NCI-H128 (cell line): Measurements from ENCODE around the gene METAP1D.
"Not testable (repeated sequence)": the region's sequence is repeated elsewhere in the genome, so short reads cannot be mapped to it uniquely, and the experiment has no call there.

Experiments
- DNase-seq: peaks from one replicate; lab custom pipeline; 2025; ENCODE audit not compliant: unreplicated experiment; lab: John Stamatoyannopoulos, UW

METAP1D gene

DNA sequence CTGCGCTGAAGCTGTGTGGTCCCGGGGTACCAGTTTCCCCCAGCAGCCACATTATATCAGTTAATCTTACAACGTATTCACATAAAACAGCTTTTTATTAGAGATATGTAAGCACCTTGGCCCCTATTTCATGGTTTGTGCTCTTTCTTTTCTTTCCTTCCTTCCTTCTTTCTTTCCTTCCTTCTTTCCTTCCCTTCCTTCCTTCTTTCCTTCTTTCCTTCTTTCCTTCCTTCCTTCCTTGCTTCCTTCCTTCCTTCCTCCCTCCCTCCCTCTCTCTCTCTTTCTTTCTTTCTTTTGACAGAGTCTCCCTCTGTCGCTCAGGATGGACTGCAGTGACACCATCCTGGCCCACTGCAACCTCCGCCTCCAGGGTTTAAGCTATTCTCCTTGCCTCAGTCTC, 3.7 kb upstream of the METAP1D start:
- no peak for DNase-seq

DNA sequence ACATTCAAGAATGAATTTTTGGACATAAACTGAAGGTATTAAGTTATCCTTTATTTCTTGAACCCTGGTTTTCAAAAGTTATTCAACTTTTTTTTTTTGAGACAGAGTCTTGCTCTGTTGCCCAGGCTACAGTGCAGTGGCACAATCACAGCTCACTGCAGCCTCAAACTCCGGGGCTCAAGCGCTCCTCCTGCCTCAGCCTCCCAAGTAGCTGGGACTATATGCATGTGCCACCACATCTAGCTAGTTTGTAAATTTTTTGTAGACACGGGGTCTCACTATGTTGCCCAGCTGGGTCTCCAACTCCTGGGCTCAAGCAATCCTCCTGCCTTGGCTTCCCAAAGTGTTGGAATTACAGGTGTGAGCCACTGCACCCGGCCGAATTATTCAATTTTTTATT, 2.7 kb upstream of the METAP1D start:
- not testable (repeated sequence) for DNase-seq

DNA sequence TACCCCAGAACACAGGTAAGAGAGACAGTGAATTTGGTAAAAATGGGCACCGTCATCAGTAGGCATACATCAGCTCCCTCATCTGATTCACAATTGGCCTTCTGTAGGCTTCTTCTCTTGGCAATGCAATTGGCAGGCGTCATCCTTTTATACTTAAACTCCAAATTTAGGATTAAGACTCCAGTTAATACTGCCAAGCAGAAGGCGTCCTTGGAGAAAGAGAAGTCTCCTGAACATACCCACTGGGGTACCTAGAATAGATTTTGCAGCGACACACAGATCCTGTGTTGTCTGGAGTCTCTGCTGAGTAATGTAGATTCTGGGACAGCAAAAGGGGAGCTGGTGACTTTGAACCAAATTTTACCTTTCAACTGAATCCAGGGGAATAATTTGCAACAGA, 592 bp upstream of the METAP1D start:
- DNase-seq, result no peak

DNA sequence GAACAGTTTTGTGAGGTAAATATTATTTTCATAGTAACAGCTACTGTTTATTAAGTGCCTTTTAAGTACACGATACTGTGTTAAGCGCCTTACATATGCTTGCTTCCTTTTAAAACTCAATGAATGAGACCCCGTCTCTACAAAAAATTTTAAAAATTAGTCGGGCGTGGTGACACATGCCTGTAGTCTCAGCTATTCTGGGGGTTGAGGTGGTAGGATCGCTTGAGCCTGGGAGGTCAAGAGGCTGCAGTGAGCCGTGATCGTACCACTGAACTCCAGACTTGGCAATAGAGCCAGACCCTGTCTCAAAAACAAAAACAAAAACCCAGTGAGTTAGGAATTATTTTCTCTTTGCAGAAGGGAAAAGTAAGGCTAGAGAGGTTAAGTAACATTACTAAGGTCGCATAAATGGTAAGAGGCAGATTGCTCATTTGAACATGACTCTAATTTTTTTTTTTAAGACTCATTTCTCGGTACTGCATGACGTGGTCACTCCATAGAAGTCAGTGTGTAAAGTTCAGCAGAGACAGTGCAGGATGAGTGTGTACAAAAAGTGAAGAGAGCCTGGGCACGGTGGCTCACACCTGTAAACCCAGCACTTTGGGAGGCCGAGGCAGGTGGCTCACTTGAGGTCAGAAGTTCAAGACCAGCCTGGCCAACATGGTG, 1.1 kb downstream of the METAP1D start:
- DNase-seq, result no peak

DNA sequence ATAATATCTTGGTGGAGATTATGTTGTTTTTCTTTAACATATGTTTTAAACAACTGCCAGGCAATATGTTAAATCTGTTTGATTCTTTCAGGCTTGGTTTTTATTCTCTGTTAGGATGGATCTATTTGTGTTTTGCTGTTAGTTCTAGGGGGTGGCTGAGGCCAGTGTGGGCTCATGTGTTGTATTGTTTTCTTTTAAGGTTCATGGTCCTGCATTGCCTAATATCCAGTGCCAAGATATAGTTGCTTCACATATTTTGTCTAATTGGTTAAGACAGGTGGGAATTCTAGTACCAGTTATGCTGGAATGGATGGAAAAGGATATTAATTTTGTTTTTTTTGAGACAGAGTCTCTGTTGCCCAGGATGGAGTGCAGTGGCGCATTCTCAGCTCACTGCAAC, 7.6 kb downstream of the METAP1D start:
- DNase-seq, result no peak

DNA sequence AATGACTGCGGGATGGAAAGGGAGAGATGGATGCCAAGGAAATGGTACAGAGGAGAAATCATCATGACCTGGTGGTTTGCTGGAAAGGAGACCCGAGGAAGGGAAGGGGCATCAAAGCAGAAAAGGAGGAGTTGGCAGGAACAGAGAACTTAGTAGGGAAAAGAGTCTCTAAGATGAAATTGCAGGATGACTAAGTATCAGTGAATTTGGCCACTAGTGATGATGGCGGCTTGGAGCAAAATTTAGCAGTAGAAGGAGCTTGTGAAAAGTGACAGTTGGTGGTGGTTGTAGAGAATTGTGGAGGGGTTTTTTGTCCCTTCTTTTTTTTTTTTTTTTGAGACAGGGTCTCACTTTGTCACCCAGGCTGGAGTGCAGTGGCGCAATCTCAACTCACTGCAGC, 10.1 kb downstream of the METAP1D start:
- DNase-seq, result no peak

DNA sequence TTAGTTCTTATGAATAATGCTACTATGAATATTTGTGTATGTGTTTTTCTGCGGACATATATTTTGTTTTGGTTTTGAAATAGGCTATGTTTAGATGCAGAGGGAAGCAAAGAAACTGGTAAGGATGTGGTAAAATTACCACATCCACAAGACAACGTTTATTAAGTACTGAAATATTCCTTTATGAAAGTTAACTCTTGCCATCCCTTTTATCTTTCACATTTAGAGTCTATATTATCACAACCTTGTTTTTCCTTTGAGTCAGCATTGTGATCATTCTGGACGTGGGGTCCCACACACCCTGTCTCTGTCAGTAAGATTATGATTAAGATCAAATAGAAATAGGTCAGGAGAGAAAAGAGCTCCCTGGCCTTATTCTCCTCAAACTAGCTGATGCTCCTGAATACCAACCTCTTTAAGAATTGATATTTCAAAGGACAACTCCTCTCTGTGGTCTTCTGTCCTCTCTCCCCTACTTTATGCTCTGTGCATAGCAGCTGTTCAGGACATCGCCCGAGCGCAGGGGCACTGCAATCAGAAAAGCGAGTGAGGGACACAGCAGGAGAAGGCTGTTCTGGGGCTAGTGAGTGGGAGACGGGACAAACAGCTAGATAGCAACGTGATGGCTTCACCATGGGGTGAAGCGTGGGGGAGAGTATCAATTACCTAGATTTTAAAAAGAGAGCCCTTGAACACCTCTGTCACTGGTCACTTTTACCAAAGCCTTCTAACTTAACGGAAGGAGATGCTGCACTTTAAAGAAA, 12.2 kb downstream of the METAP1D start:
- DNase-seq, result no peak

DNA sequence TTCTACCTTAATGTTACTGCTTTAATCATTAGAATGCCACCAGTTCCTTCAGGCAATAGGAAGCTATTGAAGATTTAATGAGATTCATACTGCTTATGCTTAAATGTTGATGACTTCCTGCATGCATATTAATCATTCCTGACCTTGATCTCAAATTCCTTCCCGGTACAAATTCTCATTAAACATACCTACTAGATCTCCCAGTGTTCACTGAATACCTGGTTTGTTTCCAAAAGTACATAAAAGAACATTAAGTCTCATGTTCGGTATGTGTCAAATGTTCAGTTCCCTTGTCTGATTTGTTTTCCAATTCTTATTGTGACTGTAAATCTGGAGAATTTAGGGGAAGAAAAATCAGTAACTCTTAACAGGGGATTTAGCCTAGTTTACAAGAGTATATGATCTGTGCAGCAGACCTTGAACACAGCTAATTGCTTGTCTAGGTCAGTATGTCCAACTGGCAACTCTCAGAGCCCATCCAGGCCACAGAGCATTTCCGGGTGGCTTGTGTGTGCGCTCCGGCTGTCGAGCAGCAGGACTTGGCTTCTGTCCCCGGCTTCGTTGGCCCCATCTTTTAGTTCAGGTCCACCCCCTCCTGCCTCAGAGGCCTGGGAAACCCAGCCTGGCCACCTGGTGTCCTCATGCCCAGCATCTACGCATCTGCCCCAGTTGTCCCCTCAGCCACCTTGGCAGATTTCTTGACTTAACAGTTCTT, 13.1 kb downstream of the METAP1D start:
- DNase-seq, result no peak

DNA sequence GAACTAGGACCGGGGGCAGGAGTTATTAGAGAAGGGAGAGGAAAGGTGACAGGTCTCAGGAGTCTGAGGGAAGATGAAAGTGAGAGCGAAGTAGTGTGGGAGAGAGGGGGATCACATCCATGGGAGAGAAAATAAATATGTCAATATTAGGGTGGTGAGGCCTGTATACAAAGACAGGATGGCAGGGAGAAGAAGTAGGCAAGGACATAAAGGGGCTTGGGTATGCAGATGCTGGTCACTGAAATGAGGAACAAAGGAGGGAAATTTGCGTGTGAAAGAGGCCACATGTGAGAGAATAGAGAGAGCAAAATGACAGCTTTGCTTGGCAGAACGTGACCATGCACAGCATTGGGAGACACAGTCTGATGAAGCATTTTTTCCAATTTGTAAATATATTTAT, 13.6 kb downstream of the METAP1D start:
- no peak for DNase-seq

DNA sequence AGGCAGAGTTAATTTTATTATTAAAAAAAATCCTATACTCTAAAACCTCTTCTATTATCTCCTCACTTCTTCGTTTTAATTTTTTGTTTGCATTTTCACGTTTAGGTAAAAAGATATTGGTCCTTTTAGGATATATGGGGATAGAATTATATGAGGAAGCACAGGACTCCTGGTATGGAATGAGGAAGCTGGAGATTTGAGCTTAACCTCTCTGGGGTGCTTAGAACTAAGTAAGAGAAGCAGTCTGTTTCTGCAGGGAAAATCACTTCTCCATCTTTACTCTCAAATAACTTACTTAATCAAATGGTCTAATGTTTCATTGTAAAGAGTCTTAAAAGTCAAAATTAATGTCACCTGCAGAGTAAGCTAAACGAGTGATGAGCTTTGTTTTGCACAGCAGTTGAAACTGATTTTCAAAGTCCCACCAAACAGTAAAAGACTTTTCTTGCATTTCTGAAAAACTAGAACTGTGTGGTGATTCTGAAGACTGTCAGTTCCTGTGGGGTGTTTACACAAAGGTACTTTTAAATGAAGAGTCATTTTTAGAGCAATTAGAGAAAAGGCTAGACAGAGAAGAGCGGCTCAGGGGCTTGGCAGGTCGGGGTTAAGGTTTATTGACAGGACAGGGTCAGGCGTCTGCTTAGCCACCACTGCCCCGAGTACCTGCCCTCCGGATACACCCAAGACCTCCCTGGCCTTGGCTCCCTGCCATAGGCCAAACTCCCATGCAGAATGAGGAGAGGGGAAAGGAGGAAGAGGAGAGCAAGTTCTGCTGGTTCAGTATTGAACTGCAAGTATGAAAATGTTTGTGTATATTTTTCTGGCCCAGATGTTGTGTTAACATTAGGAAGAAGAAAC, 21.6 kb downstream of the METAP1D start:
- DNase-seq, result no peak

DNA sequence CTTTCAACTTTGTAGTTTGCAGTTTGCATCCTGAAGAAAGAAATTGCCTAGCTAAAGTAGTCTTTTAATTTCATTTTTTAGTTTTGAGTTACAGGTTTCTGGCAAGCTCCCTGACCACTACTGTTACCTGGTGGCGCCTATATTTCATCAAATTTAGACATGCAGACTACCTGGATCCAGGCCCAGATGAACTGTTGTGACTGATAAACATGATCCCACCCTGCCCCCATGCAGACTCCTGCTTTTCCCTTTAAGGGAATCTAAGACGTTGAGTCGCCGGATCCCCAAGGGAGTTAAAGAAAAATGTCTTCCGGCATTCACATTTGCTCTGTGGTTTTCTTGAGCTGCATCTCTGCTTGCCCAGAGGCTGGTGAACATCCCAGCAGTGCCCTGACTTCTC, 22.2 kb downstream of the METAP1D start:
- DNase-seq, result no peak

DNA sequence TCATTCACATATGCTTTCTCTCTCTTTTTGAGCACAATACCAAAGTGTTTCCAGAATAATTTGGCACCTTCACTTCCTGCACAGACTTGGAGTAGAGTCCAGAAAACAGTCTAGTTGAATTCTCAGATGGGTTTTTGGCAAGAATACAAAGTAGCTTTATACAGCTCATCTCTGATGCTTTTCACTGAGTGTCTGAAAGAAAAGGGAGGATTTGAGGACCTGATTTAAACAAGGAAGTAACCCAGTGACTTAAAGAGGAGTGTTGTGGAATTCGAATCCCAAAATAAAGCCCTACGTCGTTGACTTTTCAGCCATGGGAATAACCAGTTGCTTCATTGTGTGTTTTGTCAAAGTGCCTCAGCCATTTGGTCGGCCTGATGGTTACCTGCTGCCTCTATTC, 31.8 kb downstream of the METAP1D start:
- DNase-seq, result no peak

DNA sequence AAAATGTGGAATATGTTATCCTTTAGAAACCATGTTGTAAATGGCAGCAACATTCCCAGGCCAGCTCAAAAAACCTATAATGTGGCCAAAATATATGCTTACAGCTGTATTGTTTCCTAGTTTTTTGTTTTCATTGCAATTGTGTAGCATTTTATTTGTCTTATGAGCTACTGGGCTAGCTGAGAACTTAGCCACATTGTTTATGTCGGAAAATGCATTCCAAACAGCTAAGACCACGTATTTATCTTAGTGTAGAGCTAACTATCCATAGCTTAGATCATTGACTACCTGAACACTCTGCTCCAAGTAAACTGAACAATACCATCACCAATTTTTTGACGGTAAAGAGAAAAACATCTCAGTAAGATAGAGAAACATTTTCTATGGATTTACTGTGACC, 38.4 kb downstream of the METAP1D start:
- DNase-seq, result no peak

DNA sequence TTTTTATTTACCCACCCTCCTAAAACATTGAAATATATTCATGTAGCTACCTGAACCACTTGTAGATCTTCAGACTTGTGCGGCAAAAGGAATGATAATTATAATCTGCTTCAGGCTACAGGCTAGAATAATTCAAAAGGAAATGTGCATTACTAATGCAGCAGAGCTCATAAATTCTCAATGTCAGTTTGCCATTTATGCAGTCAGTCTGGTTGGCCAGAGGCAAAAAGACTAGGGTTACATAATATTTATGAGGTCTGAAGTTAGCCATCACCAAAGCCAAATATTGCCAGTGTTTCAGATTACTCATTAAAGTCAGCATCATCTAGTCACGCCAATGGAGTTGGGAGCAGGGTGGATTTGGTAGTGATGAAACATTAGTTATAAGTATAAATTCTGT, 38.9 kb downstream of the METAP1D start:
- DNase-seq, result no peak

DNA sequence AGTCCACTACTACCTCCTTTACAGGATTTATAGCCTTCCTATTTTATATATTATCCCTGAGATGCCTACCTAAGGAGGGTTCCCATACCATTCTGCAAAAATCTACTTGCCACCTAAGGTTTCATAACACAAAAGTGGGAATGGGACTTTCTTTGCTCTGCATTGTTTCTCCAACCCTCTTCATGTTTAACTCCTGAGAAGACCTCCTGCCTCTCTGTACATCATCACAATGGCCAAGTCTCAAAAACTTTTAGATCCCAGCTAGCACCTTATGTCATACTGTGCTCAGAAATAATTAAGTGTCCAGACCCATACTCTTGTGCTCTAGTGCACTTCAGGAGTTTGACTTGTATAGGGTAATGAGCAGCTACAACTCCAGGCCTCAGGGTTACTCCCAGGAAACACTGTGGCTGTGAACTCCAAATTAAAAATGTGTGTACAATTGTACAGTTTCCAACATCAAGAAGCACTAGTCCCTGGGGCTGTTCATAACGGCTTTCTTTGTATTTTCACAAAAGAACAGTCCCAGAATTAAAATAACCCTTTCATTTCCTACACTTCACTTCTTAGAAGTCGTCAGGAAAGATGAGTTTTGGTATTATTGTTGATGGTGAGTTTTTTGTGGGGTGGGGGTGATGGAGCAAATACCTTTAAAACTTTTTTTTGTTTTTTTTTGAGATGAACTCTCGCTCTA, 39.4 kb downstream of the METAP1D start:
- DNase-seq, result no peak

DNA sequence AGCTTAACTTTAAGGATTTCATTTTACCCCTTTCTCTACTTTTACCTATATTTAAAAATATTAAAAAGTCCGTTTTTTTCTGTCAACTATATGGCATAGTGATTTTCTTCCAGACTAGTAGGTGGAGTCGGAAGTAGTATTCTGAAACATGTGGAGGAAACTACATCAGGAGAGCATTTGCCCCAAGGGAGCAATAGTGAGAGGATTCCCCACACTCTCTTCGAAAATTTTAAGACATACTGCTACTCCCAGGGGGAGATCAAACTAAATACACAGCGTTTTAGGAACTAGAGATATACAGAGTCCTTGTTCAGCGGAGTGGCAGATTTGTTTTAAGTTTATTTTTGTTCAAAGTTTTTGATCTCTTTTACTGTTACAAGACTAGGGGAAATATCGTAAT, 40.6 kb downstream of the METAP1D start:
- DNase-seq, result no peak

DNA sequence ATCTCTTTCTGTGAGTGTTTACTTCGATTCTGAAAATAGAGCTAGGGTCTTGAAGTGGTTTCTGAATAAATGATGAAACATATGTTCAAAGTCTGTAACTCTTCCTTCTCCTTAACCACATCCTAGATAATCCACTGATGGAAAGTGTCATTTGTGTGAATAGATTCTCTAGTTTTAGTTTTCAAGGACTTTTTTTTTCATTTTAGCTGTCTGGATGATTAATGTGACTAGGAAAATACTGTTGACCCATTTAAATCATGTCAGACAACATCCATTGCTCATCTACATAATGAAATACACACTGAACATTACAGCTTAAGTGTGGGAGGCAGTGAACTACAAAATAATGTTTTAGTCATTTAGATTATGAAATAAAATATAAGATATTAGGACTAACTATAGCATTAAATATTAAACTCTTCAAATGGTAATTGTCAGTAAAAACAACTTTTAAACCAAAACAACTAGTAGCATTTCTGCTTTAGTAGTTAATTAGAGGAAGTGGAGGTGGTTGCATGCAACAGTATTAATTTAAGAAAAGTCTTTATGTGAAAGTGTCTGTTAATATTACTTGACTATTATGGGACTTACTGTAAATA, 46.4 kb downstream of the METAP1D start:
- no peak for DNase-seq

DNA sequence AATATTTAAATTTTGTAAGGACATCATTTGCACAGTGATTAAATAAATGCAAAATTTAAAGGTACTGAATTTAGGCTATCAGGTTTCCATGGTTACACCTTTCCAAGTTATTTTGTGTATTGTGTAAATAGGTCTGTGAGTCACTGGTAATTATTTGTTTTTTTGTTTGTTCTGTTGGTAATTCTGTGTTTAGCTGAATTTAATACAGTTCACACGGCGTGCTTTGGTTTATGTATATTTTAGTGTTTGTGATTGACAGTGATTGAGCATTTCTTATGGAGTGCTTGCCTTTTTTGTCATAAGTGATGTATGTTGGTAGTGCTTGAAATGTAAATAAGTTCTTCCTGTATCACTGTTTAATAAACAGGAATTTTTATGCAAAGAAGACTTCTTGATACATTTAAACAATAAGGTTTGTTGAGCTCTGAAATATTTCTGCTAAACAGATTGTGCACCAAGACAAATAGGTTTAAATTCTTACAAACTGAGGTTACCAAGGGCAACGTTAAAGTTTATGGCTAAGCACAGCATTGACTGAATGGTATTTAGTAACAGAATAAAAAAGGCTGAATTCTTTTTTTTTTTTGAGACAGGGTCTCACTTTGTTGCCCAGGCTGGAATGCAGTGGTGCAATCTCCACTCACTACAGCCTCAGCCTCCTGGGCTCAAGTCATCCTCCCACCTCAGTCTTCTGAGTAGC, 47.3 kb downstream of the METAP1D start:
- no peak for DNase-seq

DNA sequence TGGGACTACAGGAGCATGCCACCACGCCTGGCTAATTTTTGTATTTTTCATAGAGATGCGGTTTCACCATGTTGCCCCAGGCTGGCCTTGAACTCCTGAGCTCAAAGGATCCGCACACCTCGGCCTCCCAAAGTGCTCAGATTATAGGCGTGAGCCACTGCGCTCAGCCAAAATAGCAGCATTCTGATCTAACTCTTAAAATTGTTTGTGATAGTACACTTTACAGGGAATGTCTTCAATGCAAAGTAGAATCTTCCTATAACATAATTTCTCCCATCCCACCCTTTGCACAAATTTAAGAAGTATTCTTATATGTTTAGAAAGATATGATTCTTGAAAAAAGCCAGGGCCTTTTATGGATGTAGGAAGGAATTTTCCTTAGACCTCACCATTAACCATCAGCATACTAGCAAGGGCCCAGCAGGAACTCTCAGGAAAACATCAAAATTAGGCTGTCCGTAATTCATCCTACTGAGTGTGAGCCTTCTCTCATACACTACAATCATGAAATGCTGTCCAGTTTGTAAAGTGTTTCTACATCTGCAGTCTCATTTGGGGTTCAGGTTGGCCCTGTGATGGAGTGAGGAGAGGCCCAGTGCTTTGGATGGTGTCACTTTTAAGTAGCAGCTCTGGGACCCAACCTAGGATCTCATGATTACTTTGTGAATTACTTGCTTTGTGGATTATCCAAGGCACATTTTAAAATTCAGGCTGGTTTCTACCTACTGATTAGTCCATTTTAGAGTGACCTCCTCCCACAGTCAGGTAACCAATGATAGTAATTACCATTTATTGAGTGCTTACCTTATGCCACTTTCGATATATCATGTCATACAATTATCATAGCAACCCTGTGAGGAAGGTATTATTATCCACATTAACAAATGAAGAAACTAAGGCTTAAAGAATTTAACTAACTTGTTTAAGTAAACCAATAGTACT, 48.1 kb downstream of the METAP1D start:
- DNase-seq, result no peak
